Osteocyte (in vitro differentiated cells): ENCODE measurements around the gene LCN12. TPM values are rescaled to one million over a fixed set of nuclear protein-coding genes. Genes with fewer than 3 reads are reported as not detected.

Source experiments
- DNase-seq: peaks from one replicate; pipeline ENCODE4 v3.0.0; 2021; ENCODE audit warnings: mixed read lengths; ENCODE audit not compliant: unreplicated experiment; ENCODE audit errors: extremely low spot score
- H3K27ac Mint-ChIP-seq: one replicate; pipeline ENCODE4 v1.8.0; 2021; ENCODE audit warnings: mild to moderate bottlenecking, mixed read lengths; ENCODE audit not compliant: unreplicated experiment
- H3K27me3 Mint-ChIP-seq: one replicate; pipeline ENCODE4 v1.8.0; 2021; ENCODE audit warnings: mixed read lengths; ENCODE audit not compliant: unreplicated experiment
- H3K36me3 Mint-ChIP-seq: one replicate; pipeline ENCODE4 v1.8.0; 2021; ENCODE audit warnings: mixed read lengths; ENCODE audit not compliant: unreplicated experiment
- H3K4me1 Mint-ChIP-seq: one replicate; pipeline ENCODE4 v1.8.0; 2021; ENCODE audit warnings: mixed read lengths; ENCODE audit not compliant: unreplicated experiment
- H3K4me3 Mint-ChIP-seq: one replicate; pipeline ENCODE4 v1.8.0; 2021; ENCODE audit warnings: mild to moderate bottlenecking, moderate library complexity, mixed read lengths; ENCODE audit not compliant: unreplicated experiment
- H3K9me3 Mint-ChIP-seq: one replicate; pipeline ENCODE4 v1.8.0; 2021; ENCODE audit warnings: mixed read lengths; ENCODE audit not compliant: unreplicated experiment
- CTCF ChIP-seq: fragments of 200-600 bp; sonication (generic); IDR thresholded peaks from 2 replicates; pipeline ENCODE4 v1.5.0; 2021; ENCODE audit warnings: antibody characterized with exemption, mild to moderate bottlenecking, moderate library complexity
- total RNA-seq: library from RNA; stranded (reverse); gene quantifications from 2 replicates; pipeline ENCODE4 v1.2.1, GENCODE V29; 2021

Gene LCN12
- total RNA-seq, 1 donor from 2014 or later = 1.4 TPM

- Mint-ChIP-seq H3K4me3 (no peak overlapping the region), H3K9me3 (no peaks in the 10 kb centered on the region), H3K4me1 (peaks cover 6% of the 10 kb centered on the region), H3K36me3 (no peaks in the 10 kb centered on the region), H3K27me3 (no peaks in the 10 kb centered on the region), H3K27ac (no peak overlapping the region)
- no peak for DNase-seq
- no peak for TF ChIP-seq CTCF
These were observed 3.9 kb downstream of the LCN12 start for GRCh38 chr9:136955943-136956335.

GRCh38 chr9:136956604-136957003 lies 4.5 kb downstream of the LCN12 start:
- H3K36me3 Mint-ChIP-seq = no peaks in the 10 kb centered on the region
- H3K4me1 Mint-ChIP-seq = peaks cover 10% of the 10 kb centered on the region

GRCh38 chr9:136957461-136957860 lies 5.4 kb downstream of the LCN12 start:
- no peak for TF ChIP-seq CTCF
- no peaks in the 10 kb centered on the region for H3K27me3 Mint-ChIP-seq
- DNase-seq = no peak
- H3K4me1 Mint-ChIP-seq = peaks cover 10% of the 10 kb centered on the region
- no peak overlapping the region for H3K27ac Mint-ChIP-seq
- H3K4me3 Mint-ChIP-seq = no peak overlapping the region
- H3K36me3 Mint-ChIP-seq = no peaks in the 10 kb centered on the region
- H3K9me3 Mint-ChIP-seq = no peaks in the 10 kb centered on the region

More at GRCh38 chr9:136956604-136957003, 4.5 kb downstream of the LCN12 start:
- no peak for DNase-seq
- TF ChIP-seq CTCF = no peak
- Mint-ChIP-seq H3K27me3 (no peaks in the 10 kb centered on the region), H3K9me3 (no peaks in the 10 kb centered on the region), H3K4me3 (no peak overlapping the region), H3K27ac (no peak overlapping the region)

- H3K4me1 Mint-ChIP-seq = peaks cover 12% of the 10 kb centered on the region
- H3K27ac Mint-ChIP-seq = no peak overlapping the region
- no peaks in the 10 kb centered on the region for H3K9me3 Mint-ChIP-seq
- no peak for DNase-seq
- H3K27me3 Mint-ChIP-seq = no peaks in the 10 kb centered on the region
- no peak overlapping the region for H3K4me3 Mint-ChIP-seq
- no peaks in the 10 kb centered on the region for H3K36me3 Mint-ChIP-seq
- TF ChIP-seq CTCF = no peak
These were observed 5.8 kb downstream of the LCN12 start for GRCh38 chr9:136957901-136958300.

GRCh38 chr9:136958473-136958872 lies 6.4 kb downstream of the LCN12 start:
- Mint-ChIP-seq H3K27me3 (no peaks in the 10 kb centered on the region), H3K27ac (no peak overlapping the region), H3K36me3 (no peaks in the 10 kb centered on the region), H3K4me3 (no peak overlapping the region), H3K9me3 (no peaks in the 10 kb centered on the region), H3K4me1 (peaks cover 18% of the 10 kb centered on the region)
- DNase-seq = no peak
- TF ChIP-seq CTCF = no peak
